Mesenchymal stem cell (in vitro differentiated cells and primary cell): ENCODE data around the gene NAGPA.

Source experiments
- DNase-seq: peaks from one replicate; pipeline ENCODE4 v3.0.0-alpha.2; 2013
- H2AFZ ChIP-seq: one replicate; pipeline ENCODE4 v1.6.1; 2013; ENCODE audit warnings: low read depth, mild to moderate bottlenecking, control low read depth, inconsistent platforms, low read length, moderate library complexity
- H2AK5ac ChIP-seq: 2 replicates; pipeline ENCODE4 v1.6.1; 2013; ENCODE audit warnings: low read length, moderate library complexity, mild to moderate bottlenecking, inconsistent platforms; ENCODE audit not compliant: severe bottlenecking
- H2BK120ac ChIP-seq: one replicate; pipeline ENCODE4 v1.6.1; 2013; ENCODE audit warnings: low read depth, mild to moderate bottlenecking, inconsistent platforms, low read length, moderate library complexity
- H2BK12ac ChIP-seq, 2 experiments: one replicate each; pipeline ENCODE4 v1.6.1; 2013; ENCODE audit warnings: inconsistent platforms in 2 of 2, low read length in 2 of 2, mild to moderate bottlenecking in 2 of 2, moderate library complexity in 2 of 2, control low read depth in 1 of 2
- H2BK15ac ChIP-seq: one replicate; pipeline ENCODE4 v1.6.1; 2013; ENCODE audit warnings: mild to moderate bottlenecking, low read depth, inconsistent platforms; ENCODE audit not compliant: poor library complexity, severe bottlenecking
- H2BK5ac ChIP-seq: 2 replicates; pipeline ENCODE4 v1.6.1; 2013; ENCODE audit warnings: low read depth, mild to moderate bottlenecking, low read length, control low read depth, inconsistent platforms; ENCODE audit not compliant: poor library complexity, severe bottlenecking
- H3K14ac ChIP-seq, 2 experiments: one replicate each; pipeline ENCODE4 v1.6.1; 2013; ENCODE audit warnings: inconsistent platforms in 2 of 2, low read length in 2 of 2, control low read depth in 1 of 2, mild to moderate bottlenecking in 1 of 2, moderate library complexity in 1 of 2
- H3K18ac ChIP-seq, 2 experiments: one replicate each; pipeline ENCODE4 v1.6.1; 2013; ENCODE audit warnings: inconsistent platforms in 2 of 2, low read length in 2 of 2, control low read depth in 1 of 2, low read depth in 1 of 2, mild to moderate bottlenecking in 1 of 2
- H3K23ac ChIP-seq, 2 experiments: one replicate each; pipeline ENCODE4 v1.6.1; 2013; ENCODE audit warnings: inconsistent platforms in 2 of 2, low read length in 2 of 2, mild to moderate bottlenecking in 2 of 2, moderate library complexity in 2 of 2, control low read depth in 1 of 2
- H3K27ac ChIP-seq: 2 replicates; pipeline ENCODE4 v1.5.1; 2013; ENCODE audit warnings: mild to moderate bottlenecking, moderate library complexity, low read length, control low read depth, inconsistent platforms; ENCODE audit not compliant: poor library complexity, severe bottlenecking
- H3K27me3 ChIP-seq, 2 experiments: 2 replicates each; pipeline versions ENCODE4 v1.6.1 to v1.7.0; 2013; ENCODE audit warnings: low read length in 2 of 2, mild to moderate bottlenecking in 2 of 2, moderate library complexity in 2 of 2, control low read depth in 1 of 2, inconsistent platforms in 1 of 2; ENCODE audit not compliant: control insufficient read depth in 1 of 2, insufficient read depth in 1 of 2
- H3K36me3 ChIP-seq, 2 experiments: 2 replicates each; pipeline versions ENCODE4 v1.6.1 to v1.7.0; 2013; ENCODE audit warnings: low read length in 2 of 2, control low read depth in 1 of 2, inconsistent platforms in 1 of 2, low read depth in 1 of 2, mild to moderate bottlenecking in 1 of 2; ENCODE audit not compliant: insufficient read depth in 2 of 2, control insufficient read depth in 1 of 2
- H3K4ac ChIP-seq, 2 experiments: one replicate each; pipeline ENCODE4 v1.6.1; 2013; ENCODE audit warnings: inconsistent platforms in 2 of 2, low read length in 2 of 2, mild to moderate bottlenecking in 2 of 2, moderate library complexity in 2 of 2, control low read depth in 1 of 2, low read depth in 1 of 2
- H3K4me1 ChIP-seq: 2 replicates; pipeline ENCODE4 v1.6.1; 2013; ENCODE audit warnings: low read depth, low read length, control low read depth; ENCODE audit not compliant: control insufficient read depth, insufficient read depth
- H3K4me2 ChIP-seq: 2 replicates; pipeline ENCODE4 v1.6.1; 2013; ENCODE audit warnings: low read length, mild to moderate bottlenecking, inconsistent platforms; ENCODE audit not compliant: poor library complexity, severe bottlenecking
- H3K4me3 ChIP-seq, 2 experiments: 2 replicates each; pipeline versions ENCODE4 v1.5.1 to v1.7.0; 2013; ENCODE audit warnings: low read length in 2 of 2, mild to moderate bottlenecking in 2 of 2, control low read depth in 1 of 2, low read depth in 1 of 2; ENCODE audit not compliant: insufficient read depth in 1 of 2
- H3K79me1 ChIP-seq: replicated peaks from 2 replicates; pipeline ENCODE4 v1.6.1; 2013; ENCODE audit warnings: mild to moderate bottlenecking, control low read depth, low read length, inconsistent platforms; ENCODE audit not compliant: poor library complexity, severe bottlenecking
- H3K9ac ChIP-seq: 2 replicates; pipeline ENCODE4 v1.7.0; 2013; ENCODE audit warnings: mild to moderate bottlenecking, low read length, moderate library complexity
- H3K9me3 ChIP-seq: 2 replicates; pipeline ENCODE4 v1.7.0; 2013; ENCODE audit warnings: mild to moderate bottlenecking, low read length; ENCODE audit not compliant: control insufficient read depth
- H4K8ac ChIP-seq: one replicate; pipeline ENCODE4 v1.6.1; 2013; ENCODE audit warnings: inconsistent platforms, mild to moderate bottlenecking, low read length, moderate library complexity
- H4K91ac ChIP-seq: one replicate; pipeline ENCODE4 v1.6.1; 2013; ENCODE audit warnings: mild to moderate bottlenecking, low read length, inconsistent platforms
- WGBS: methylation state at CpG from one replicate; pipeline ENCODE4 v1.1.7; 2013; ENCODE audit warnings: mixed read lengths; 5-methylcytosine and 5-hydroxymethylcytosine counted together

NAGPA gene

DNA sequence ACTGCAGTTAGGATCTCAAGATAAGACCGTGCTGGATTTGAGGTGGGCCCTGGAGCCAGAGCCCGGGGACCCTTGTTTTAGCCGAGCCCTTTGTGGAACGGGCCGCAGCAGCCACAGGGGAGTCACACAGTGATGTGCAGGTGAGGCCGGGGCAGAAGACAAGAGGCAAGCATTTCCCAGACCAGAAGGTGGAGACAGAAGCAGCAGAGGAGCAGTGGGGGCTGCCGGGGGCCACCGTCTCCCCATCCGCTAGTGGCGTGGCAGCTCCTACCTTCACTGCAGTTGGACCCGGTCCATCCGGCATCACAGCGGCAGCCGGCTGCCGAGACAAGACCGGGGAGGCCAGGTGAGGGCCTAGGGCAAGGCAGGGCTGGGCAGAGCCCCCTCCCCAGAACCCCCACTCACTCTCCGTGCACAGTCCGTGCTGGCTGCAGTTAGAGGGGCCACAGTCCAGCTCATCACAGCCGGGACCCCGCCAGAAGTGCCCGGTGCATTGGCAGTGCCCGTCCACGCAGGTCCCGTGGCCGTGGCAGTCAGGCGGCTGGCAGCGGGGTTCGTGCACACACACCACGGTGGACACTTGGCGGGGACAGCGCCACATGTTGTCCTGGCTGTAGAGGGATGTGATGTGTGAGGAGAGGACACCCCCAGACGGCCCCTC, 6.0 kb downstream of the NAGPA start:
- H3K4ac ChIP-seq = no peak overlapping the region
- H3K4me2 ChIP-seq = no peak overlapping the region
- H3K18ac ChIP-seq = no peak overlapping the region
- H3K9ac ChIP-seq = no peak overlapping the region
- 94% methylated on average over 23 of the region's 32 CpGs for WGBS
- no peak overlapping the region for H4K8ac ChIP-seq
- H3K4me1 ChIP-seq = no peaks in the 10 kb centered on the region
- H3K4me3 ChIP-seq = no peak overlapping the region
- H2BK5ac ChIP-seq = no peak overlapping the region
- H2BK12ac ChIP-seq = no peak overlapping the region
- H3K14ac ChIP-seq = no peak overlapping the region
- H2BK15ac ChIP-seq = no peak overlapping the region
- H3K79me1 ChIP-seq = peaks cover 12% of the 10 kb centered on the region
- H3K27me3 ChIP-seq = peaks cover 0 to 1% of the 10 kb centered on the region in 2 experiments
- no peak overlapping the region for H4K91ac ChIP-seq
- H3K23ac ChIP-seq = no peak overlapping the region
- H2AFZ ChIP-seq = no peak overlapping the region
- H3K27ac ChIP-seq = no peak overlapping the region
- H2BK120ac ChIP-seq = no peak overlapping the region
- no peak overlapping the region for H2AK5ac ChIP-seq
- no peaks in the 10 kb centered on the region for H3K9me3 ChIP-seq
- peaks cover 22 to 43% of the 10 kb centered on the region in 2 experiments for H3K36me3 ChIP-seq
- DNase-seq = no peak

DNA sequence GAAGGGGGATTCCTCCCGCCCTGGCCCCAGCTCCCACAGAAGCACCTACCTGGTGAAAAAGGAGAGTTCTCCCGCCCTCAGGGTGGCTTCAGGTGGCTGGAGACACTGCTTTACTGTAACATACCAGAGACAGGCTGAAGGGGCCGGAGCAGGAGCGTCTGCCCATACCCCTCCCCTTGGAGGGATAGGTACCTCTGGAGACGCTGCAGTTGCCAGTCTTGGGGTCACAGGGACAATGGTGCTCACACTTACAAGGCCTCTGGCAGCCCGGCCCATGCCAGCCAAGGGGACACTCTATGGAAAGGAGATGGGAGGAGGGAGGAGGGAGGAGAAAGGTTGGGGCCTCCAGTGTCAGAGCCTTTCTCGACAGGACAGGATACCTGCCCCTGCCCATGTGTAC, 6.6 kb downstream of the NAGPA start:
- no peak overlapping the region for H2BK5ac ChIP-seq
- no peak overlapping the region for H3K9ac ChIP-seq
- no peak overlapping the region for H2BK12ac ChIP-seq
- H2AK5ac ChIP-seq = no peak overlapping the region
- H4K8ac ChIP-seq = no peak overlapping the region
- peaks cover 5 to 8% of the 10 kb centered on the region in 2 experiments for H3K27me3 ChIP-seq
- H2AFZ ChIP-seq = no peak overlapping the region
- H3K9me3 ChIP-seq = no peaks in the 10 kb centered on the region
- no peak overlapping the region for H2BK15ac ChIP-seq
- DNase-seq = no peak
- no peaks in the 10 kb centered on the region for H3K4me1 ChIP-seq
- no peak overlapping the region for H3K4me2 ChIP-seq
- no peak overlapping the region for H3K18ac ChIP-seq
- H3K4ac ChIP-seq = no peak overlapping the region
- H3K14ac ChIP-seq = no peak overlapping the region
- H4K91ac ChIP-seq = no peak overlapping the region
- H3K4me3 ChIP-seq = no peak overlapping the region
- peaks cover 12% of the 10 kb centered on the region for H3K79me1 ChIP-seq
- peaks cover 22 to 43% of the 10 kb centered on the region in 2 experiments for H3K36me3 ChIP-seq
- no peak overlapping the region for H3K27ac ChIP-seq
- WGBS = 89% methylated on average over 7 of the region's 7 CpGs
- no peak overlapping the region for H2BK120ac ChIP-seq
- no peak overlapping the region for H3K23ac ChIP-seq

DNA sequence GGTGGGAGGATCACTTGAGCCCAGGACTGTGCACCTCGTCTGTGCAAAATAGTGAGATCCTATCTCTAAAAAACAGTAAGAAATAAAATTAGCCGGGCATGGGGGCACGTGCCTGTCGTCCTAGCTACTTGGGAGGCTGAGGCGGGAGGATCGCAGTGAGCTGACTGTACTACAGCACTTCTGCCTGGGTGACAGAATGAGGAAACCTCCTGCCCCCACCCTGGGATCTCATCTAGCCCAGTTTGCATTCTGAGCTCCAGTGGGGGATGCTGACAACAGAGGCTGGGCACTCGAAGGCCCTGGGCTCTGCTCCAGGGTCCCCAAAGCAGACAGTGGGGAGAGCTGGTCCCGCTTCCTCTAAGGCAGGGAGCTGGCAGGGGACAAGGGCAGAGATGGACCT, 7.1 kb downstream of the NAGPA start:
- Histone ChIP-seq H3K23ac (no peak overlapping the region), H2BK12ac (no peak overlapping the region), H3K18ac (no peak overlapping the region), H2AK5ac (no peak overlapping the region), H3K9ac (no peak overlapping the region), H3K9me3 (no peaks in the 10 kb centered on the region), H3K4me1 (no peaks in the 10 kb centered on the region), H3K4ac (no peak overlapping the region), H2AFZ (no peak overlapping the region), H3K27ac (no peak overlapping the region), H4K8ac (no peak overlapping the region), H3K36me3 (peaks cover 22 to 41% of the 10 kb centered on the region in 2 experiments), H3K79me1 (peaks cover 9% of the 10 kb centered on the region), H3K27me3 (peaks cover 6 to 11% of the 10 kb centered on the region in 2 experiments), H2BK15ac (no peak overlapping the region), H3K14ac (no peak overlapping the region), H2BK5ac (no peak overlapping the region), H2BK120ac (no peak overlapping the region), H3K4me2 (no peak overlapping the region), H3K4me3 (no peak overlapping the region), H4K91ac (no peak overlapping the region)
- no peak for DNase-seq
- 93% methylated on average over 8 of the region's 8 CpGs for WGBS

DNA sequence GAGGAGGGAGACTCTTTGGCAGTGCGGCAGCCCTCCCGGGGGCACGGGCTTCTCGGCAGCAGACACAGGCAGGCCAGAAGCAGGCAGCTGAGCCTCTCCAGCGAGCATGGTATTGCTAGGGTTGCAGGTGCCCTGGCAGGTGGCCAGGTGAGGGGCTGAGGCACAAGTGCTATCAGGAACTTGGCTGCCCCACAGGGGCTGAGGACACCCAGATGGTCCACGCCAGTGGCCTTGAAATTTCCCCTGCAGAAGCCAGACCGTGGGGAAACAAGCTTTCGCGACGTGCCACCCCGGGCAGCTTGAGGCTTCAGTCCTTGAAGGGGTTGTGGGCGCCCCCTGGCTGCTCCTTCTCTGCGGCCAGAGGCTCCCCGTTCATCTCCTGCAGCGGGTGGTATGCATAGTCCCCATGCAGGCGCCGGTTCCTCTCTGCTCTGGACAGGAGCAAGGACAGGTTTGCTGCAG, 8.5 kb downstream of the NAGPA start:
- H3K79me1 ChIP-seq = peaks cover 3% of the 10 kb centered on the region
- no peak overlapping the region for H2BK120ac ChIP-seq
- DNase-seq = no peak
- no peak overlapping the region for H3K27ac ChIP-seq
- H2AFZ ChIP-seq = no peak overlapping the region
- no peaks in the 10 kb centered on the region for H3K9me3 ChIP-seq
- no peak overlapping the region for H3K23ac ChIP-seq
- H3K4me3 ChIP-seq = no peak overlapping the region
- H2BK5ac ChIP-seq = no peak overlapping the region
- H3K18ac ChIP-seq = no peak overlapping the region
- H2AK5ac ChIP-seq = no peak overlapping the region
- H3K4me2 ChIP-seq = no peak overlapping the region
- H4K91ac ChIP-seq = no peak overlapping the region
- WGBS = 52% methylated on average over 17 of the region's 17 CpGs
- no peak overlapping the region for H2BK12ac ChIP-seq
- no peak overlapping the region for H3K4ac ChIP-seq
- no peak overlapping the region for H2BK15ac ChIP-seq
- no peak overlapping the region for H4K8ac ChIP-seq
- H3K14ac ChIP-seq = no peak overlapping the region
- no peaks in the 10 kb centered on the region for H3K4me1 ChIP-seq
- H3K9ac ChIP-seq = no peak overlapping the region
- H3K27me3 ChIP-seq = peaks cover 10 to 24% of the 10 kb centered on the region in 2 experiments
- peaks cover 17 to 35% of the 10 kb centered on the region in 2 experiments for H3K36me3 ChIP-seq
